ENCODE measurements around the gene FBXW7. TPM values are rescaled to one million over a fixed set of nuclear protein-coding genes. Genes with fewer than 3 reads are reported as not detected.

The FBXW7 gene
- total and polyA plus RNA-seq, 2 of the 8 experiments (the other 6 are each of a cell fraction or from before 2014, with no cell fraction given), result 6.0 to 26.7 TPM

DNA sequence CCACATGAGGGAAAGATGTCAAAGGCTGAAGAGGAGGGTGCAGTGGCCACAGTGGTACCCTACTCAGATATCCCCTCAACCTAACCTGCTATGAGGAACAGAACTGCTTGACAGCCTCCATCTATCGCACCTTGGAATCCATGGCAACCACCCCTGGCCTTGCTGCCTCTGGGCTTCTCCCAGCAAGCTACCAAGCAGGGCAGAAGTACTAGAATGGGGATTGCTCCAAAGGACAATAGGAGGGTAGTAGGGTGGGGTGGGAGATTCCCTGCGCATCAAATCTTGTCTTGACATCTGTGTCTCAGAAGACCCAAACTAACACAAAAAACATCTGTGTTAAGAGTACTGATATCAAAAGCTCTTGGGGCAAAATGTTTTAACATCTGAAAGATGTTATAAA is 118.2 kb downstream of the FBXW7 start:
- H3K79me2 ChIP-seq (ENCODE audit: control insufficient read depth in 1 of 2, insufficient read depth in 2 of 2, low read length in 2 of 2), result peaks cover 0 to 38% of the 10 kb centered on the region in 2 experiments; a peak in 3 of 4 replicates
- H2AK5ac ChIP-seq (ENCODE audit: low read depth, low read length), result no peak overlapping the region
- peaks cover 0 to 2% (median 0%) of the 10 kb centered on the region in 4 experiments; a peak in 1 of 7 replicates for H3K4me1 ChIP-seq (replicated peaks in 1 of 4; ENCODE audit: control insufficient read depth in 3 of 4, insufficient read depth in 4 of 4, low read length in 3 of 4)
- no peaks in the 10 kb centered on the region for H4K20me1 ChIP-seq (replicated peaks in 1 of 2; ENCODE audit: control insufficient read depth in 1 of 2, insufficient read depth in 2 of 2, low read length in 2 of 2)
- H4K5ac ChIP-seq (ENCODE audit: insufficient read length, low read depth, low read length), result no peak overlapping the region
- ChIA-PET POLR2A (ENCODE audit: partially characterized antibody) (interaction anchor here (1.4 kb wide), 1 partner anchor 12 kb away, joined by 3 read pairs; no protein-coding TSS in a partner anchor), CTCF (ENCODE audit: partially characterized antibody) (interaction anchor here (1.4 to 2.8 kb wide), 2 partner anchors 9 to 19 kb away, joined by 10 to 23 read pairs; no protein-coding TSS in a partner anchor)
- no peak overlapping the region for H3K4me2 ChIP-seq (ENCODE audit: insufficient read depth in 1 of 2, low read depth in 2 of 2, low read length in 2 of 2)
- no peak overlapping the region for H3K14ac ChIP-seq (ENCODE audit: insufficient read length)
- H2BK120ac ChIP-seq (replicated peaks; ENCODE audit: low read depth, low read length), result no peak overlapping the region
- no peak overlapping the region for H2BK15ac ChIP-seq (ENCODE audit: low read length)
- no peak overlapping the region for H4K91ac ChIP-seq (replicated peaks; ENCODE audit: insufficient read length, low read length)
- H3K4ac ChIP-seq (replicated peaks; ENCODE audit: insufficient read length, low read depth, low read length), result no peak overlapping the region
- H2BK5ac ChIP-seq (ENCODE audit: low read depth, low read length), result no peak overlapping the region
- H3K23me2 ChIP-seq (ENCODE audit: low read depth, low read length), result no peaks in the 10 kb centered on the region
- no peak overlapping the region for H2BK12ac ChIP-seq (ENCODE audit: low read depth, low read length)
- no peak overlapping the region for H2AFZ ChIP-seq (ENCODE audit: low read length)
- H3K9me3 ChIP-seq (ENCODE audit: insufficient read depth in 2 of 2, low read depth in 1 of 2, low read length in 1 of 2), result no peaks in the 10 kb centered on the region
- no peak overlapping the region for H2BK20ac ChIP-seq (ENCODE audit: low read length)
- H3K27ac ChIP-seq (ENCODE audit: low read depth, low read length), result no peak overlapping the region
- FAIRE-seq (no peak), DNase-seq (ENCODE audit: low read depth in 1 of 2, low spot score in 2 of 2) (no peak)
- H3K79me1 ChIP-seq (ENCODE audit: low read depth, low read length), result peaks cover 2% of the 10 kb centered on the region; the same call in 1 of the 2 replicates
- H3K9ac ChIP-seq (replicated peaks in 1 of 4; ENCODE audit: extremely low read depth in 1 of 4, low read depth in 3 of 4, low read length in 3 of 4), result no peak overlapping the region; a peak in 1 of 7 replicates
- no peak overlapping the region for H3K56ac ChIP-seq (replicated peaks; ENCODE audit: insufficient read length, low read depth, low read length)
- no peak overlapping the region for H3K4me3 ChIP-seq (ENCODE audit: extremely low read depth in 1 of 4, insufficient read depth in 2 of 4, low read depth in 3 of 4, low read length in 4 of 4)
- H4K8ac ChIP-seq (ENCODE audit: extremely low read depth, insufficient read depth, low read length), result no peak overlapping the region
- no peaks in the 10 kb centered on the region for H3K36me3 ChIP-seq (ENCODE audit: control insufficient read depth in 2 of 4, insufficient read depth in 4 of 4, low read length in 3 of 4)
- H3K18ac ChIP-seq (ENCODE audit: extremely low read depth, low read length), result no peak overlapping the region
- H3K23ac ChIP-seq (ENCODE audit: insufficient read length), result no peak overlapping the region
- H3K27me3 ChIP-seq (replicated peaks in 1 of 4; ENCODE audit: control insufficient read depth in 3 of 4, extremely low read depth in 1 of 4, insufficient read depth in 3 of 4, low read length in 3 of 4), result no peaks in the 10 kb centered on the region
- 89% methylated on average over 2 of the region's 2 CpGs; no CpG with 5 or more reads in 1 of the 2 experiments for WGBS, 2 experiments (ENCODE audit: extremely low coverage in 1 of 2, insufficient coverage in 1 of 2, insufficient read length in 1 of 2, insufficient replicate concordance in 2 of 2, low coverage in 1 of 2, low lambda C conversion rate in 2 of 2, missing lambda C conversion rate in 1 of 2)
- TF ChIP-seq ASH2L (IDR thresholded peaks at IDR 0.05; ENCODE audit: low read length) (no peak), POU5F1 (IDR thresholded peaks at IDR 0.05; ENCODE audit: low read depth, low read length) (no peak), CBX5 (IDR thresholded peaks at IDR 0.05; ENCODE audit: low read depth, low read length) (no peak), KDM1A (IDR thresholded peaks at IDR 0.05; ENCODE audit: borderline replicate concordance, low read length) (no peak), TCF12 (IDR thresholded peaks at IDR 0.05; ENCODE audit: low read depth, low read length) (no peak), EP300 (IDR thresholded peaks at IDR 0.05; ENCODE audit: borderline replicate concordance in 1 of 2, low read depth in 2 of 2, low read length in 2 of 2) (no peak), TAF1 (IDR thresholded peaks at IDR 0.05; ENCODE audit: low read depth, low read length) (no peak), SIX5 (IDR thresholded peaks at IDR 0.05; ENCODE audit: low read depth, low read length) (no peak), JUND (IDR thresholded peaks at IDR 0.05; ENCODE audit: low read length) (no peak), NANOG (IDR thresholded peaks at IDR 0.05; ENCODE audit: insufficient read depth, low read depth, low read length, poor library complexity, severe bottlenecking) (no peak), CREB1 (IDR thresholded peaks at IDR 0.05) (no peak), PHF8 (conservative IDR thresholded peaks at IDR 0.05; ENCODE audit: low read depth, low read length) (no peak), SRF (IDR thresholded peaks at IDR 0.05; ENCODE audit: low read depth, low read length) (no peak), RXRA (IDR thresholded peaks at IDR 0.05; ENCODE audit: insufficient read depth, low read depth, low read length) (no peak)
